Adrenal gland (tissue), 12 donors: ENCODE data around the gene BCOR. TPM values are rescaled to one million over a fixed set of nuclear protein-coding genes. Genes with fewer than 3 reads are reported as not detected.

Experiments used
- DNase-seq, 7 donors: peaks; one replicate each; pipeline ENCODE4 v3.0.0-alpha.2; 2019 to 2020
- H3K27ac ChIP-seq, 5 donors: fragments of 200-600 bp; sonication (generic) in 4 of 5; 1 replicate in 3 of 5; 2 replicates in 2 of 5; pipeline versions ENCODE4 v1.5.1 to v1.8.0; 2016 to 2020; ENCODE audit warnings: mild to moderate bottlenecking in 1 of 5
- H3K27me3 ChIP-seq: fragments of 200-600 bp; 2 replicates; pipeline ENCODE4 v1.8.0; 2021
- H3K36me3 ChIP-seq, 2 donors: fragments of 200-600 bp; replicated peaks in 1 of 2; 1 replicate in 1 of 2; 2 replicates in 1 of 2; pipeline versions ENCODE4 v1.5.1 to v1.8.0; 2018 to 2022
- H3K4me1 ChIP-seq, 2 donors: fragments of 200-600 bp; replicated peaks in 1 of 2; 1 replicate in 1 of 2; 2 replicates in 1 of 2; pipeline versions ENCODE4 v1.5.1 to v1.8.0; 2018 to 2021
- H3K4me3 ChIP-seq, 4 donors: fragments of 200-600 bp; sonication (generic) in 3 of 4; one replicate each; pipeline ENCODE4 v1.5.1; 2016 to 2018
- H3K9me3 ChIP-seq, 3 donors: fragments of 200-600 bp; sonication (generic) in 1 of 3; replicated peaks in 1 of 3; 1 replicate in 2 of 3; 2 replicates in 1 of 3; pipeline versions ENCODE4 v1.5.1 to v1.8.0; 2016 to 2021
- CTCF ChIP-seq, 6 experiments: fragments of 450-650 bp in 4 of 6; fragments of 200-600 bp in 2 of 6; sonication (generic) in 1 of 6; IDR thresholded peaks; 1 replicate in 5 of 6; 2 replicates in 1 of 6; pipeline versions ENCODE4 v1.5.1 to v1.8.0; 2016 to 2021; ENCODE audit warnings: antibody characterized with exemption in 6 of 6, mild to moderate bottlenecking in 2 of 6, moderate library complexity in 1 of 6
- POLR2A ChIP-seq, 2 donors: fragments of 450-650 bp; IDR thresholded peaks; one replicate each; pipeline ENCODE4 v1.6.1; 2017; ENCODE audit warnings: antibody characterized with exemption in 2 of 2, mild to moderate bottlenecking in 2 of 2, moderate library complexity in 1 of 2
- WGBS, 4 donors: extraction: QIAGEN DNeasy Blood & Tissue Kit in 2 of 4; methylation state at CpG; one replicate each; pipeline versions ENCODE4 v1.1.5 to v1.1.7; 2013 to 2017; 5-methylcytosine and 5-hydroxymethylcytosine counted together
- intact Hi-C, 2 donors: fragments of 100-400 bp; cut with DNase I; formaldehyde crosslinking; loops; one replicate each; pipeline versions ENCODE4 v1.14.1 to v1.15.0; 2022 to 2023
- polyA plus RNA-seq, 3 donors: library from polyadenylated mRNA; stranded (reverse); fragments of 200-250 nt in 2 of 3; fragments of 350-450 nt in 1 of 3; fragmentation: Illumina TruSeq in 1 of 3; extraction: RNeasy Lipid Tissue Mini Kit (QIAGEN cat#74804) in 1 of 3; gene quantifications; one replicate each; pipeline ENCODE4 v1.2.3, GENCODE V29; 2013 to 2014
- total RNA-seq, 9 donors: library from RNA; depleted of rRNA in 4 of 9; stranded (reverse); fragments of >200 nt in 4 of 9; fragments of 120-200 nt in 1 of 9; fragmentation: NEBNext Ultra II Directional in 1 of 9; extraction: Animal tissue kit (Norgen Biotek cat#: 25700) in 1 of 9; gene quantifications; one replicate each; pipeline versions ENCODE4 v1.1.0 to v1.2.4, GENCODE V29; 2013 to 2023
- donor health status: healthy with polysubstance abuse.
- donor health status: Bipolar disorder and iron deficiency.
- donor health status: DM: yes; HTN: yes; CAD: no.
- donor health status: DM: no; HTN: no; CAD: no.
- donor health status: DM: no; HTN: no; CAD: no.
- donor health status: DM: yes; HTN: yes; CAD: no.

The BCOR gene
- total and polyA plus RNA-seq, 12 donors = 13.7 to 42.9 (median 29.0) TPM

- H3K4me3 ChIP-seq = no peak overlapping the region
- peaks cover 0 to 13% of the 10 kb centered on the region in 2 donors for H3K4me1 ChIP-seq
- no peak overlapping the region for H3K27ac ChIP-seq
- no peaks in the 10 kb centered on the region for H3K9me3 ChIP-seq
- intact Hi-C loops = loop anchor here in 1 of 2 donors (10.0 kb wide), 1 partner anchor 79 kb away; the partner anchor contains the start of gene BCOR
- TF ChIP-seq POLR2A (IDR thresholded peaks at IDR 0.05) (no peak), CTCF (IDR thresholded peaks at IDR 0.05) (no peak)
- peaks cover 31% of the 10 kb centered on the region for H3K27me3 ChIP-seq
- no peak for DNase-seq
- 65 to 92% (median 78%) methylated on average over 4 of the region's 4 CpGs for WGBS, 4 donors
- H3K36me3 ChIP-seq = no peaks in the 10 kb centered on the region
Observed at GRCh38 chrX:40015693-40016092, 82.1 kb downstream of the BCOR start.

- intact Hi-C loops = loop anchor here (5.0 to 10.0 kb wide), 2 partner anchors 81 to 159 kb away; partner anchors contain the start of gene BCOR (in 1 of the 2)
- peaks cover 38% of the 10 kb centered on the region for H3K27me3 ChIP-seq
- peak overlapping the region in 2 of 4 donors; percentile 37 to 63 for H3K4me3 ChIP-seq
- 0 to 22% (median 9%) methylated on average over 23 to 76 of the region's 76 CpGs; no CpG with 5 or more reads in 1 of the 4 donors for WGBS, 4 donors
- TF ChIP-seq POLR2A (IDR thresholded peaks at IDR 0.05) = peak in 1 of 2 donors; percentile 1
- TF ChIP-seq CTCF (IDR thresholded peaks at IDR 0.05) = no peak
- H3K4me1 ChIP-seq = peaks cover 0 to 13% of the 10 kb centered on the region in 2 donors
- peak overlapping the region; percentile 64 to 94 (median 84) for H3K27ac ChIP-seq
- no peaks in the 10 kb centered on the region for H3K36me3 ChIP-seq
- H3K9me3 ChIP-seq = no peaks in the 10 kb centered on the region
- DNase-seq = peak; percentile 58 to 73 (median 65)
Observed at GRCh38 chrX:40013266-40014195, 84.2 kb downstream of the BCOR start.

- TF ChIP-seq CTCF (IDR thresholded peaks at IDR 0.05) (no peak), POLR2A (IDR thresholded peaks at IDR 0.05) (no peak)
- Histone ChIP-seq H3K36me3 (no peaks in the 10 kb centered on the region), H3K27ac (peak overlapping the region in 4 of 5 donors; percentile 79 to 94 (median 84)), H3K9me3 (no peaks in the 10 kb centered on the region), H3K4me1 (peaks cover 0 to 13% of the 10 kb centered on the region in 2 donors), H3K27me3 (peaks cover 45% of the 10 kb centered on the region), H3K4me3 (peak overlapping the region in 1 of 4 donors; percentile 63)
- DNase-seq = peak; percentile 48 to 67 (median 54)
- intact Hi-C loops = loop anchor here (5.0 to 10.0 kb wide), 2 partner anchors 82 to 159 kb away; partner anchors contain the start of gene BCOR (in 1 of the 2)
- 4 to 23% (median 8%) methylated on average over 4 to 35 of the region's 35 CpGs for WGBS, 4 donors
Observed at GRCh38 chrX:40012868-40013265, 84.9 kb downstream of the BCOR start.
